GM12878 (cell line): ENCODE data around the gene AKT1. TPM values are rescaled to one million over a fixed set of nuclear protein-coding genes. Genes with fewer than 3 reads are reported as not detected.
A peak's percentile ranks its signal among the peaks of the same experiment; 100 is the strongest.

Experiments used
- ATAC-seq: fragments of 200-7000 bp; cut with Tn5 transposase; 3 replicates; pipeline ENCODE4 v1.9.1; 2020; ENCODE audit warnings: mild to moderate bottlenecking, moderate library complexity
- BruUV-seq: library from RNA; stranded (reverse); fragments of 400-500 nt; replicated peaks from 2 replicates; lab custom pipeline; 2021; lab: Mats Ljungman, UMichigan
- CTCF ChIA-PET: fragments of 300-600 bp; sonication (Branson Sonifier 250); formaldehyde crosslinking; extraction: SDS; loops from one replicate; lab custom pipeline; 2021; ENCODE audit warnings: inconsistent platforms; lab: Yijun Ruan, JAX
- POLR2A ChIA-PET: fragments of 350-600 bp; formaldehyde crosslinking; extraction: SDS; loops from one replicate; lab custom pipeline; 2021; ENCODE audit warnings: inconsistent platforms; lab: Charles Lee
- RAD21 ChIA-PET: fragments of 300-600 bp; sonication (Branson Sonifier 250); formaldehyde crosslinking; loops from one replicate; lab custom pipeline; 2023; ENCODE audit warnings: antibody characterized with exemption; ENCODE audit not compliant: unreplicated experiment; lab: Charles Lee
- SMC1A ChIA-PET: fragments of 300-600 bp; sonication (Branson Sonifier 250); formaldehyde crosslinking; loops from one replicate; lab custom pipeline; 2023; ENCODE audit not compliant: unreplicated experiment, uncharacterized antibody; lab: Charles Lee
- DNase-seq: peaks from one replicate; pipeline ENCODE4 v3.0.0-alpha.2; 2011; ENCODE audit warnings: low read depth, low spot score
- FAIRE-seq: peaks from 3 replicates; lab custom pipeline; 2011; peaks lifted over from hg19 to GRCh38; lab: Jason Lieb, UNC
- H2AFZ ChIP-seq: 2 replicates; pipeline ENCODE4 v1.6.0; 2011; ENCODE audit warnings: low read depth, low read length, control low read depth; ENCODE audit not compliant: control insufficient read depth
- H3K27ac ChIP-seq: 2 replicates; pipeline ENCODE4 v1.5.1; 2011; ENCODE audit warnings: control low read depth; ENCODE audit not compliant: control insufficient read depth, insufficient read depth
- H3K27me3 ChIP-seq, 2 experiments: replicated peaks in 1 of 2; 2 replicates each; pipeline versions ENCODE4 v1.6.0 to v1.6.1; 2011; ENCODE audit warnings: low read length in 1 of 2; ENCODE audit not compliant: control insufficient read depth in 2 of 2, insufficient read depth in 2 of 2
- H3K36me3 ChIP-seq, 2 experiments: 2 replicates each; pipeline ENCODE4 v1.5.1; 2011; ENCODE audit warnings: low read length in 1 of 2; ENCODE audit not compliant: control insufficient read depth in 2 of 2, insufficient read depth in 2 of 2
- H3K4me1 ChIP-seq: 2 replicates; pipeline ENCODE4 v1.6.1; 2011; ENCODE audit warnings: mild to moderate bottlenecking, low read length, moderate library complexity, mixed read lengths; ENCODE audit not compliant: control insufficient read depth, insufficient read depth
- H3K4me2 ChIP-seq: 2 replicates; pipeline ENCODE4 v1.6.0; 2011; ENCODE audit warnings: control low read depth; ENCODE audit not compliant: control insufficient read depth, insufficient read depth
- H3K4me3 ChIP-seq: fragments of 200-600 bp; sonication (generic); 2 replicates; pipeline ENCODE4 v1.5.1; 2016
- H3K79me2 ChIP-seq: 2 replicates; pipeline ENCODE4 v1.6.0; 2011; ENCODE audit warnings: low read length; ENCODE audit not compliant: control insufficient read depth, insufficient read depth
- H3K9ac ChIP-seq: 2 replicates; pipeline ENCODE4 v1.8.0; 2011; ENCODE audit warnings: low read length, control low read depth, mixed read lengths; ENCODE audit not compliant: control insufficient read depth, insufficient read depth
- H3K9me3 ChIP-seq: replicated peaks from 3 replicates; pipeline ENCODE4 v1.5.1; 2011; ENCODE audit warnings: mild to moderate bottlenecking, low read length; ENCODE audit not compliant: control insufficient read depth, insufficient read depth
- H4K20me1 ChIP-seq: 2 replicates; pipeline ENCODE4 v1.6.0; 2011; ENCODE audit not compliant: control insufficient read depth, insufficient read depth
- CREM ChIP-seq: IDR thresholded peaks from 2 replicates; pipeline ENCODE4 v1.6.1; 2014; ENCODE audit warnings: antibody characterized with exemption, low read depth
- NR2F1 ChIP-seq: fragments of 450-650 bp; conservative IDR thresholded peaks from 2 replicates; pipeline ENCODE4 v1.6.1; 2017; ENCODE audit warnings: mild to moderate bottlenecking
- SIX5 ChIP-seq: IDR thresholded peaks from 2 replicates; pipeline ENCODE4 v1.6.1; 2011; ENCODE audit warnings: mild to moderate bottlenecking, low read depth, low read length, moderate library complexity; ENCODE audit not compliant: severe bottlenecking
- WGBS: methylation state at CpG from one replicate; pipeline ENCODE4 v1.1.6; 2016; ENCODE audit warnings: low lambda C conversion rate; ENCODE audit not compliant: insufficient replicate concordance, insufficient coverage; ENCODE audit errors: missing lambda C conversion rate; 5-methylcytosine and 5-hydroxymethylcytosine counted together
- in situ Hi-C: fragments of 300-500 bp; cut with MboI; formaldehyde crosslinking; loops from 9 replicates; pipeline ENCODE4 v1.14.3; 2018; ENCODE audit warnings: mixed read lengths
- intact Hi-C: fragments of 100-400 bp; cut with micrococcal nuclease; formaldehyde crosslinking; loops from one replicate; pipeline ENCODE4 v1.14.2; 2022; ENCODE audit not compliant: unreplicated experiment
- polyA plus RNA-seq, 11 experiments: library from polyadenylated mRNA; depleted of rRNA in 4 of 11; unstranded in 6 of 11; stranded (reverse) in 5 of 11; fragments of >200 nt; fragmentation: Nextera tagmentation in 4 of 11; fragmentation: Illumina TruSeq in 1 of 11; extraction: Ambion mirVana in 4 of 11; extraction: Trizol in 1 of 11; gene quantifications; 1 replicate in 1 of 11; 2 replicates in 10 of 11; pipeline versions ENCODE4 v1.2.1 to v1.2.3, GENCODE V29; 2011 to 2016; ENCODE audit warnings: inconsistent platforms in 2 of 11, missing spikeins in 2 of 11, low read depth in 1 of 11
- total RNA-seq, 4 experiments: library from RNA; depleted of rRNA in 3 of 4; stranded (reverse); fragments of >200 nt in 3 of 4; fragmentation: Illumina TruSeq in 1 of 4; extraction: Trizol in 1 of 4; gene quantifications; 2 replicates each; pipeline versions ENCODE4 v1.2.1 to v1.2.3, GENCODE V29; 2013 to 2021
- TF ChIP-seq, protein P1 (sequence below): IDR thresholded peaks from 2 replicates; pipeline ENCODE4 v1.6.1; 2012; ENCODE audit warnings: improper control_type of control experiment, low read depth, low read length; ENCODE audit not compliant: insufficient replicate concordance

The AKT1 gene
- total and polyA plus RNA-seq, 10 of the 15 experiments (the other 5 are each of a cell fraction or from before 2014, with no cell fraction given): 0.63 to 110 (median 58.9) TPM

DNA sequence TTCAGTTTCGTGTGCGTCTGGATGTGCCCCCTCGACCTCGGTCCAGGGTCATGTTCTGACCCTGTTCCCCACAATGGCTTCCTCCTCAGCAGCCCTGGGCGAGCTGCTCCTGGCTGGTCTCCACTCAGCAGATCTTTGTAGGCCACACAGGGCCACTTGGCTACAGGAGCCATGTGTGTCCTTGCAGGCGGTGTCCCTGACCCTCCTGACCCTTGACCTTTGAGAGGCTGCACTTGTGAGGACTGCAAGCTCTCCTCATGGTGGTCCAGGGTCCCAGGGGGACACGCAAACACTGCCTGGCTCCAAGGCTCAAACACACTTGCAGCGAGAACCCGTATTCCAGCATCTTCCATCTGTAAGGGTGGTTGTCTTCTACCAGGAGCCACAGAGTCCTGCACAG lies 50.1 kb downstream of the AKT1 start:
- SMC1A ChIA-PET: interaction anchor here (1.0 kb wide), 1 partner anchor 9 kb away, joined by 3 read pairs; no protein-coding TSS in a partner anchor
- POLR2A ChIA-PET: no interaction called here
- Histone ChIP-seq H4K20me1 (no peaks in the 10 kb centered on the region), H3K27me3 (no peaks in the 10 kb centered on the region), H3K4me2 (no peak overlapping the region), H3K4me1 (peaks cover 12% of the 10 kb centered on the region), H3K9ac (no peak overlapping the region), H3K4me3 (no peak overlapping the region), H2AFZ (no peak overlapping the region; the same call in 1 of the 2 replicates), H3K79me2 (no peaks in the 10 kb centered on the region), H3K27ac (no peak overlapping the region), H3K36me3 (no peaks in the 10 kb centered on the region), H3K9me3 (no peaks in the 10 kb centered on the region)
- CTCF ChIA-PET: no interaction called here
- RAD21 ChIA-PET: interaction anchor here (0.9 kb wide), 1 partner anchor 87 kb away, joined by 4 read pairs; no protein-coding TSS in a partner anchor
- TF ChIP-seq, protein P1, sequence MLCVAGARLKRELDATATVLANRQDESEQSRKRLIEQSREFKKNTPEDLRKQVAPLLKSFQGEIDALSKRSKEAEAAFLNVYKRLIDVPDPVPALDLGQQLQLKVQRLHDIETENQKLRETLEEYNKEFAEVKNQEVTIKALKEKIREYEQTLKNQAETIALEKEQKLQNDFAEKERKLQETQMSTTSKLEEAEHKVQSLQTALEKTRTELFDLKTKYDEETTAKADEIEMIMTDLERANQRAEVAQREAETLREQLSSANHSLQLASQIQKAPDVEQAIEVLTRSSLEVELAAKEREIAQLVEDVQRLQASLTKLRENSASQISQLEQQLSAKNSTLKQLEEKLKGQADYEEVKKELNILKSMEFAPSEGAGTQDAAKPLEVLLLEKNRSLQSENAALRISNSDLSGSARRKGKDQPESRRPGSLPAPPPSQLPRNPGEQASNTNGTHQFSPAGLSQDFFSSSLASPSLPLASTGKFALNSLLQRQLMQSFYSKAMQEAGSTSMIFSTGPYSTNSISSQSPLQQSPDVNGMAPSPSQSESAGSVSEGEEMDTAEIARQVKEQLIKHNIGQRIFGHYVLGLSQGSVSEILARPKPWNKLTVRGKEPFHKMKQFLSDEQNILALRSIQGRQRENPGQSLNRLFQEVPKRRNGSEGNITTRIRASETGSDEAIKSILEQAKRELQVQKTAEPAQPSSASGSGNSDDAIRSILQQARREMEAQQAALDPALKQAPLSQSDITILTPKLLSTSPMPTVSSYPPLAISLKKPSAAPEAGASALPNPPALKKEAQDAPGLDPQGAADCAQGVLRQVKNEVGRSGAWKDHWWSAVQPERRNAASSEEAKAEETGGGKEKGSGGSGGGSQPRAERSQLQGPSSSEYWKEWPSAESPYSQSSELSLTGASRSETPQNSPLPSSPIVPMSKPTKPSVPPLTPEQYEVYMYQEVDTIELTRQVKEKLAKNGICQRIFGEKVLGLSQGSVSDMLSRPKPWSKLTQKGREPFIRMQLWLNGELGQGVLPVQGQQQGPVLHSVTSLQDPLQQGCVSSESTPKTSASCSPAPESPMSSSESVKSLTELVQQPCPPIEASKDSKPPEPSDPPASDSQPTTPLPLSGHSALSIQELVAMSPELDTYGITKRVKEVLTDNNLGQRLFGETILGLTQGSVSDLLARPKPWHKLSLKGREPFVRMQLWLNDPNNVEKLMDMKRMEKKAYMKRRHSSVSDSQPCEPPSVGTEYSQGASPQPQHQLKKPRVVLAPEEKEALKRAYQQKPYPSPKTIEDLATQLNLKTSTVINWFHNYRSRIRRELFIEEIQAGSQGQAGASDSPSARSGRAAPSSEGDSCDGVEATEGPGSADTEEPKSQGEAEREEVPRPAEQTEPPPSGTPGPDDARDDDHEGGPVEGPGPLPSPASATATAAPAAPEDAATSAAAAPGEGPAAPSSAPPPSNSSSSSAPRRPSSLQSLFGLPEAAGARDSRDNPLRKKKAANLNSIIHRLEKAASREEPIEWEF: no peak
- TF ChIP-seq SIX5 (no peak), CREM (no peak), NR2F1 (peak; percentile 29; the same call in 1 of the 2 replicates)
- FAIRE-seq: no peak
- intact Hi-C loops (no loop called here), in situ Hi-C loops (no loop called here)
- WGBS: 82% methylated on average over 8 of the region's 9 CpGs
- ATAC-seq: no peak
- BruUV-seq: no TSS peak
- no peak for DNase-seq
